HG02973 (cell line): ENCODE results near the gene BACE2.
"Not testable (repeated sequence)": the region's sequence is repeated elsewhere in the genome, so short reads cannot be mapped to it uniquely, and the experiment has no call there.

Experiments
- ATAC-seq: cut with Tn5 transposase; IDR thresholded peaks from one replicate; pipeline ENCODE4 v1.9.1; 2021; ENCODE audit warnings: moderate library complexity; ENCODE audit not compliant: unreplicated experiment

The BACE2 gene

DNA sequence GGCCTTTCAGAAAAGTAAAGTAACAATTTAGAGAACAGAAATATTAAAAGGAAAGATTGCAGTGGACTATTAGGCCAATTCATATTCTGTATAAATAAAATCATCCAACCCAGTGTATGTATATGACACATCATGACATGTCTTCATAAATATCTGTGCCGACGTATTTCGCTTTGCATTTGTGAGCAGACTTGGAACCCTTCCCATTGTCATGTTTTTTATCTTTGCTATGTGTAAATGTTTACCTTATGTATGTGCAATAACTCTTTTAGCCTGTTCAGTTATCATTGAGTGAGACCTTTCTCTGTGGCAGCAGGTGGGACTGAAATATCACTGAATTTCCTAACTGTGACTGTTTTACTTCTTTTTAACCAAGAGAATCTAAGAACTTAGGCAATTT, 90.7 kb downstream of the BACE2 start:
- no peak for ATAC-seq

- no peak for ATAC-seq
Observed at GRCh38 chr21:41260428-41260827, 92.5 kb downstream of the BACE2 start.

DNA sequence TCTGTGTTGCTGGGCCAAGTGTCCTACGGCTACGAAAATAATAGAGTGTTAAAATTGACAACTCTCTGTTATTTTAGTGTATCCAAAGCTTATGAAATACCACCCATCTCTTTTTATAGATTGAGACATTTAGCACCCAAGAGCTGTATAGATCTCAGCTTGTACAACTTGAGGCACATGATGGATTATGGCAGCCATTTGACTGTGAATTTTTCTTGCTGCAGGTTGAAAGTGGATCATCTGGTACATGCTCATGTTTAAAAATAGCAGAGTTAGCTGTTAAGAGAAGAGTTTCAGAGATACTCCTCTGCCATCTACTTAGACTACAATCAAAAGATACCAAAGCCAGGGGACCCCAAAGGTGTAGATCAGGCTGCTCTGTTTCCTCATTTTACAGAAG, 99.4 kb downstream of the BACE2 start:
- ATAC-seq, result no peak

DNA sequence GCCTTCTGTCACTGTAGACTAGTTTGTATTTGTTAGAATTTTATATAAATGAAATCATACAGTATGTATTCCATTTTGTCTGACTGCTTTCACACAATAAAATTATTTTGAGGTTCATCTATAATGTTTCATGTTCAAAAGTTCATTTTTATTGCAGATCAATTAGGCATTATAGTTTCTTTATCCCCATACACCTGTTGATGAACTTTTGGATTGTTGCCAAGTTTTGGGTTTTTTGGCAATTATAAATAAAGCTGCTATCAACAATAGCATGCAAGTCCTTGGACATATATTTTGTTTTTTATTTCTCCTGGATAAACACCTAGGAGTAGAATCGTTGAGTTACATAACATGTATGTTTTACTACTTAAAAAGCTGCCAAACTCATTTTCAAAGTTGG, 101.6 kb downstream of the BACE2 start:
- ATAC-seq, result no peak

DNA sequence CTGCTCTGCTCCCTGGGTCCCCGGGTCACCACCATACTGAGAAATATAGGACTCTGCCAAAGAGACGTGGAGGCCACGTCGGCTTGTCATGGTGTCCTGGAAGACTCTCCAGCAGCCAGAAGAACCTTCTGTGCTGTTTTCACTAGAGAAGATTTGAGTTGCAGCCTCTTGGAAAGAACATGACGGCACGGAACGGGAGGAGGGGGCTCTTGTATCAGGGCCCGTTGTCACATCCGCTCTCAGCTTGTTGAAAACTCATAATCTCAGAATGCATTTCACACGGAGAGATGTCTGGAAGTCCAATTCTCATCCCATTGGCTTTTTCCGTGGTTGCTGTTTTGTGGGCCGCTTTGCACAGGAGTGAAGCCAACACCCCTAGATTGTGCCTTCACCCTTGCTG, 109.2 kb downstream of the BACE2 start:
- no peak for ATAC-seq

DNA sequence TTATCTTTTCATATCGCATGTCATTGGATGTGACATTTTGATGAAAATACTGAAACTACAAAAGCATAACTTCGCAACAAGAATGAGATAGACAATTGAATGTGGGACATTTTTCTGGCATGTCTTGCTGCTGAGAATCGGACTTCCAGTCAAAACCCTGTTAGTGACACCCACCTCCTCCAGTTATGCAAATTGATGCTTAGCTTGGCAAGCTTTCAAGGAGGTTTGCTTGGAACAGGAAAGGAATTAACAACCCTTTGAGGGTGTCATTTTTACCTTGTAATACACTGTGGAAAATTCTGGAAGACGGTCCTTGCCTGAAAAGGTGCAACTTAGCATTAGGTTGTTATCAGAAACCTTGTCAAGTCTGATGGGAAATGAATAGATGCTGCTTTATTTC, 109.9 kb downstream of the BACE2 start:
- ATAC-seq, result no peak

GRCh38 chr21:41280115-41280919, 112.4 kb downstream of the BACE2 start:
- no peak for ATAC-seq

GRCh38 chr21:41282412-41282811, 114.5 kb downstream of the BACE2 start:
- no peak for ATAC-seq

- no peak for ATAC-seq
Observed at GRCh38 chr21:41283211-41283818, 115.4 kb downstream of the BACE2 start.

DNA sequence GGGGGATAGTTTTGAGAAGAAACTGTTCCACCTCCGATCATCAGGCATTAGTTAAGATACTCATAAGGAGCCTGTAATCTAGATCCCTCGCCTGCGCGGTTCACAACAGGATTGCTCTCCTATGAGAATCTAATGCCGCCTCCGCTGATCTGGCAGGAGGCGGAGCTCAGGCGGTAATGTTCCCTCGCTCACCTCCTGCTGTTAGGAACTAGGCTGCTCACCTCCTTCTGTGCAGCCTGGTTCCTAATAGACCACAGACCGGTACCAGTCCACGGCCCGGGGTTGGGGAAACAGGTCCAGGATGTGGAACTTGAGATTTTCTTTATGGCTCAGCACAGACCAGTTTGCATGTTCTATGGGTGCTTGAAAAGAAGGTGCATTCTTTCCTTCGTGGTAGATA, 121.5 kb downstream of the BACE2 start:
- ATAC-seq, result no peak

GRCh38 chr21:41290106-41290799, 122.3 kb downstream of the BACE2 start:
- ATAC-seq, result no peak

- ATAC-seq, result no peak
Observed at GRCh38 chr21:41294548-41295231, 126.7 kb downstream of the BACE2 start.

- ATAC-seq, result no peak
Observed at GRCh38 chr21:41295721-41296254, 127.8 kb downstream of the BACE2 start.

DNA sequence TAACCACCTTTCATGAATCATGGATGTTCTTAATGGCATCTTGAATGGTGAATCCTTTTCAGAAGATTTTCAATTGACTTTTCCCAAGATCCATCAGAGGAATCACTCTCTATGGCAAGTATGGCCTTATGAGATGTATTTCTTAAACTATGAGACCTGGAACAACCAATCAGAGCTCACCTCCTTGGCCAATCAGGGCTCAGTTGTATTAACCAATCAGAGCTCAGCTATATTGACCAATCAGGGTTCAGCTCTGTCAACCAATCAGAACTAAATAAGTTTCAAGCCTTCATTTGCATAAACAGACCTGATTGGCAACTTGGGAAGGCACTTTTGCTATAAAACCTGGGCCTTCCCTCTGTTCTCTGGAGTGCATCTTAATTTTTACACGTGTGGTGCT, 135.0 kb downstream of the BACE2 start:
- no peak for ATAC-seq

DNA sequence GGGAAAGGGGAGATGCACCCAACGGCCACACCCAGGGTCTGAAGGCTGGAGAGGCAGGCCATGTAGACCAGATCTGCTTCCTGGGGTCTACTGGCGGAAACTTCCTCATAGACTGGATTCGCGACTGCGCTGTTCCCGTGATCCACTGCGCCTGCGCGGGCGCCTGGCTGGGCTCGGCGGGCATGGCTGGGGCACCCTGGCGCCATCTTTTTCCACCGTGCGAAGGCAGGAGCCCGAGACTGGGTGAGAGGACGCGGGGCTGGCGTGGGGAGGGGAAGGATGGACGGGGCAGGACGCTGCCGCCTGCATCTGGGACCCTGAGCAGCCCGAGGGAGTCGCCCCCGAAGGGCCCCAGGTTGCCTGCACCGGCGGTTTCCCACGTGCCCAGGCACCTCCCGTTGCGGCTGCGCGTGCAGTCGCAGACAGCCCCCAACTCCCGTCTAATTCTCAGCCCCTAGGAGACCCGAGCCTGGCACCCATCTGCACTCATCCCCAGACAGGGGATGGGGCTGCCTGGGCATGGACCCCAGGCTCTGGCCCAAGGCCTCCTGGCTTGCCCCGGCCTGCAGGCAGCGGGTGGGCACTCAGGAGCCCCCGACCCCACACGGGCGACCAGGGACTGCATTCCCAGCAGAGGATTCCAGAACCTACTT, 136.2 kb downstream of the BACE2 start:
- ATAC-seq, result no peak

DNA sequence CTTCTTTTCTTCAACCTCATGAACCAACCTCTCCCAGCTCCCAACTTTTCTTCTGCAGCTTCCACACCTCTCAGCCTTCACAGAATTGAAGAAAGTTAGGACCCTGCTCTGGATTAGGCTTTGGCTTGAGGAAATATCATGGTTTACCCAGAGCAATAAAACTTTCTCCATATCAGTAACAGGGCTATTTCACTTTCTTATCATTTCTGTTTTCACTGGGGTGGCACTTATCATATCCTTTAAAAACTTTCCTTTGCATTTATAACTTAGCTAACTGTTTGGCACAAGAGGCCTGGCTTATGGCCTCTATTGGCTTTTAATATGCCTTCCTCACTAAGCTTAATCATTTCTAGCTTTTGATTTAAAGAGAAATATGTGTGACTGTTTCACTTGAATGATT, 139.3 kb downstream of the BACE2 start:
- no peak for ATAC-seq

DNA sequence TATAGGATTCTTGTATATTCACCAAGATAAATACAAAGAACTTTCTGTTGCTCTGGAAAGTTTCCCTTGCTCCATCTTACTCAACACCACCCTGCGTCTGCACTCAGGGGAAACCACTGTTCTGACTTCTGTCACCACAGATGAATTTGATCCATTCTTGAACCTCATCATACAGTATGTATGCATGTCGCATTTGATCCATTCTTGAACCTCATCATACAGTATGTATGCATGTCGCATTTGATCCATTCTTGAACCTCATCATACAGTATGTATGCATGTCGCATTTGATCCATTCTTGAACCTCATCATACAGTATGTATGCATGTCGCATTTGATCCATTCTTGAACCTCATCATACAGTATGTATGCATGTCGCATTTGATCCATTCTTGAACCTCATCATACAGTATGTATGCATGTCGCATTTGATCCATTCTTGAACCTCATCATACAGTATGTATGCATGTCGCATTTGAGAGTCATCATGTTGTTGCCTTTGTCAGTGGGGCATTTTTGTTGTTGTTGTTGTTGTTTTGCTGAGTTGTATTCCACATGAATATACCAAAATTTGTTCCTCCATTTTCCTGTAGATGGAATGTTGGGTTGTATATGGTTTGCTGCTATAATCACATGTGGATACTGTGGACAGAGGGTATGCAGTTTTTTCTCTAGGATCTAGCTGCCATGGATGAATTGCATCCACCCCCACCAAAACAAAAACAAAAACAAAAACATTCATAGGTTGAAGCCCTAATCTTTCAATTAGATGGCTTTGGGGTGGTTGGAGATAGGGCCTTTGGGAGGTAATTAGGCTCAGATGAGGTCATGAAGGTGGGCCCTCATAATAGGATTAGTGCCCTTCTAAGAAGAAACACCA, 145.6 kb downstream of the BACE2 start:
- ATAC-seq, result not testable (repeated sequence)

- ATAC-seq, result no peak
Observed at GRCh38 chr21:41315726-41316125, 147.8 kb downstream of the BACE2 start.

DNA sequence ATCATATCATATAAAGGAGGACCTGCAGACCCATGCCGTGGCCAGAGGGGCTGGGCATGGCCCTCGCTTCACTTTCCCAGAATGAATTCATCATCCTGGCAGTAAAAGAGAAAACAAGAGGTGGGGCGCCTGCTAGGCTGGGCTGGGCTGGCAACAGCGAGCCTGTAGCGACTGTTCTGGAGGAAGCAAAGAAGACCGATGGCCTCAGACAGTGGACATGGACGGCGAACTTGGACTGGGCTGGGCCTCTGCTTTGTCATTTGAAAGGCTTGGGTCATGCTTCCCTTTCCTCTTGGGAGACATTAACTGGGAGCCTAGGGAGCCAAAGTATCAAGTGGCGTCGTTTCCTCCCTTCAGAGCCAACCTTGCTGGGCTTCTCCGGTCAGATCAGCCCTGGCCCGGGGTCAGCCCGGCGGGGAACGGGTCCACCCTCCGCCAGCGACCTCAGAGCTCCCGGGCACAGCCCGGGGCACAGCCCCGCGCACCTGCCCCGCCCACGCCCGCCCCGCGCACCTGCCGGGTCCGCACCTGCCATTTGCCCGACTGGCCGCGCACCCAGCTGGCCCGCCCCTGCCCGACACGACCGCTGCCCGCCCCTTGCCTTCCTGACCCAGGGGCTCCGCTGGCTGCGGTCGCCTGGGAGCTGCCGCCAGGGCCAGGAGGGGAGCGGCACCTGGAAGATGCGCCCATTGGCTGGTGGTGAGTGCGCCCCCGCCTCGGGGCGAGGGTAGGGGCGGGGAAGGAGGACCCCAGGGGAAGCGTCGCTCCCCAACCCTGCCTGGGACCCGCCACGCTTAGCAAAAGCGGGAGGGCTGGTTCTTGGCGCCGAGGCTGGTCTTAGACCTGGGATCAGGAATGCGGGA, 148.5 kb downstream of the BACE2 start, which contains the start of gene FAM3B:
Gene FAM3B (plus strand): TSS at position 602 of the 863 bp plus-strand sequence. CDS start 79 bp downstream, at position 681.
- ATAC-seq, result no peak
